ENCODE data around the gene REXO5. TPM values are rescaled to one million over a fixed set of nuclear protein-coding genes. Genes with fewer than 3 reads are reported as not detected.

The REXO5 gene
- total RNA-seq, 4 donors from 2014 or later, result 1.5 to 5.9 (median 4.1) TPM

- WGBS, 2 donors, result 89 to 93% methylated on average over 2 of the region's 2 CpGs
- H3K27ac ChIP-seq, result no peak overlapping the region
- DNase-seq (ENCODE audit: low spot score in 2 of 2), result no peak
- peaks cover 0 to 10% (median 0%) of the 10 kb centered on the region in 3 donors for H3K36me3 ChIP-seq
- H3K4me3 ChIP-seq, result no peak overlapping the region
- no peaks in the 10 kb centered on the region for H3K27me3 ChIP-seq
- no peak for TF ChIP-seq POLR2A (IDR thresholded peaks at IDR 0.05)
- TF ChIP-seq CTCF (IDR thresholded peaks at IDR 0.05), result no peak
- no peak for TF ChIP-seq EP300 (IDR thresholded peaks at IDR 0.05)
- no peaks in the 10 kb centered on the region for H3K9me3 ChIP-seq
- H3K4me1 ChIP-seq, result no peaks in the 10 kb centered on the region
Measured at GRCh38 chr16:20782470-20782869, 23.9 kb upstream of the REXO5 start.

DNA sequence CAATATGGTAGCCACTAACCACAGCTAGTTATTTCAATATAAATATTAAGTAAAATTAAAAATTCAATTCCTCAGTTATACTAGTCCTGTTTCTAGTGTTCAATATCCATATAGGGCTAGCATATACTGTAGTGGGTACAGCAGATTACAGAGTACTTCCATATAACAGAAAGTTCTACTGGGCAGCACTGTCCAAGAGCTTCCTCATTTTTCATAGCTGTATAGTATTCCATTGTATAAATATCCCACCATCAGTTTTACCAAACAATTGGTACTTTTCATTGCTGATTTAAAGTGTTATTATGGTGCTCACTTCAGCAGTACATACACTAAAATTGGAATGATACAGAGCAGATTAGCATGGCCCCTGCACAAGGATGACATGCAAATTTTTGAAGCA is 22.1 kb upstream of the REXO5 start:
- Histone ChIP-seq H3K36me3 (peaks cover 0 to 6% (median 0%) of the 10 kb centered on the region in 3 donors), H3K27me3 (no peaks in the 10 kb centered on the region), H3K27ac (no peak overlapping the region), H3K9me3 (no peaks in the 10 kb centered on the region), H3K4me3 (no peak overlapping the region), H3K4me1 (no peaks in the 10 kb centered on the region)
- no peak for TF ChIP-seq EP300 (IDR thresholded peaks at IDR 0.05)
- no peak for TF ChIP-seq CTCF (IDR thresholded peaks at IDR 0.05)
- no peak for TF ChIP-seq POLR2A (IDR thresholded peaks at IDR 0.05)
- no peak for DNase-seq (ENCODE audit: low spot score in 2 of 2)

DNA sequence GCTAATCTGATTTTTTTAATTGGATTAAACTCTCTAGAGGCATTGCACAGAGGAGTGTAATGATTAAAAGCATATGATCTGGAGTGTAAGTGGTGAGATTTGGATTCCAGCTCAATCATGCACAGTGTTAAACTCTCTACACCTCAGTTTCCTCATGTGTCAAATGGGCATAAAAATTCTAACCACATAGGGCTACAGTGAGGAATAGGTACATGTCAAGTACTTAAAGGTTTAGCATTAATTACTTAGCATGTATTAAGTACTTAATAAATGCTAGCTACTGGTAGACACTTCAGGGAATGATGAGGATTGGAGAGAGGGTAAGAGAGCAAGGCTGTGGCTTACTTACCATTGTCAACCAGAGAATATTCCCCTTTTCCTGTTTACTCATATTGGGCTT is 17.2 kb upstream of the REXO5 start:
- H3K27me3 ChIP-seq, result no peaks in the 10 kb centered on the region
- no peak overlapping the region for H3K4me3 ChIP-seq
- H3K9me3 ChIP-seq, result no peaks in the 10 kb centered on the region
- no peak overlapping the region for H3K27ac ChIP-seq
- H3K4me1 ChIP-seq, result no peaks in the 10 kb centered on the region
- no peak for DNase-seq (ENCODE audit: low spot score in 2 of 2)
- TF ChIP-seq EP300 (IDR thresholded peaks at IDR 0.05) (no peak), CTCF (IDR thresholded peaks at IDR 0.05) (no peak), POLR2A (IDR thresholded peaks at IDR 0.05) (no peak)
- H3K36me3 ChIP-seq, result no peaks in the 10 kb centered on the region

GRCh38 chr16:20791923-20792612 is 14.3 kb upstream of the REXO5 start:
- Histone ChIP-seq H3K4me3 (no peak overlapping the region), H3K27me3 (no peaks in the 10 kb centered on the region), H3K27ac (no peak overlapping the region), H3K36me3 (peaks cover 0 to 14% (median 0%) of the 10 kb centered on the region in 3 donors), H3K4me1 (no peaks in the 10 kb centered on the region), H3K9me3 (no peaks in the 10 kb centered on the region)
- 58 to 69% methylated on average over 5 of the region's 5 CpGs for WGBS, 2 donors
- TF ChIP-seq POLR2A (IDR thresholded peaks at IDR 0.05) (no peak), CTCF (IDR thresholded peaks at IDR 0.05) (no peak), EP300 (IDR thresholded peaks at IDR 0.05) (no peak)
- DNase-seq (ENCODE audit: low spot score in 2 of 2), result no peak

GRCh38 chr16:20798364-20798763 is 8.0 kb upstream of the REXO5 start:
- no peak for DNase-seq (ENCODE audit: low spot score in 2 of 2)
- TF ChIP-seq CTCF (IDR thresholded peaks at IDR 0.05) (no peak), EP300 (IDR thresholded peaks at IDR 0.05) (no peak), POLR2A (IDR thresholded peaks at IDR 0.05) (no peak)
- 84% methylated on average over 2 of the region's 2 CpGs for WGBS, 2 donors
- Histone ChIP-seq H3K27me3 (no peaks in the 10 kb centered on the region), H3K4me1 (no peaks in the 10 kb centered on the region), H3K4me3 (no peak overlapping the region), H3K9me3 (no peaks in the 10 kb centered on the region), H3K27ac (no peak overlapping the region), H3K36me3 (peaks cover 0 to 41% (median 0%) of the 10 kb centered on the region in 3 donors)
